Activated CD4-positive, alpha-beta T cell treated with anti-CD3 and anti-CD28 coated beads, Interleukin-2, Interleukin-6, amounts not matched to agents 100 ng/mL and 50 ng/mL, durations not matched to agents 16 hours and 8 hours (primary cell): ENCODE data around the gene RAP2A.
A peak's percentile ranks its signal among the peaks of the same experiment; 100 is the strongest.

Experiments
- DNase-seq: peaks from one replicate; pipeline ENCODE4 v3.0.0-alpha.2; 2020

The RAP2A gene

GRCh38 chr13:97433727-97434396, at the start of gene RAP2A:
Gene RAP2A (plus strand): TSS chr13:97434169. CDS start chr13:97434471, 302 bp downstream.
- peak; percentile 93 for DNase-seq

- no peak for DNase-seq
Measured at GRCh38 chr13:97384371-97384770, 49.6 kb upstream of the RAP2A start.

GRCh38 chr13:97385146-97385545, 48.8 kb upstream of the RAP2A start:
- no peak for DNase-seq

GRCh38 chr13:97385854-97386253, 48.1 kb upstream of the RAP2A start:
- no peak for DNase-seq

- peak; percentile 37 for DNase-seq
Measured at GRCh38 chr13:97386801-97387484, 47.0 kb upstream of the RAP2A start.

- DNase-seq, result no peak
Measured at GRCh38 chr13:97387485-97387839, 46.5 kb upstream of the RAP2A start.

- no peak for DNase-seq
Measured at GRCh38 chr13:97387890-97388289, 46.1 kb upstream of the RAP2A start.

GRCh38 chr13:97388373-97388772, 45.6 kb upstream of the RAP2A start:
- DNase-seq, result no peak

- no peak for DNase-seq
Measured at GRCh38 chr13:97390941-97391600, 42.9 kb upstream of the RAP2A start.

- no peak for DNase-seq
Measured at GRCh38 chr13:97392020-97392419, 41.9 kb upstream of the RAP2A start.

- DNase-seq, result no peak
Measured at GRCh38 chr13:97394542-97394941, 39.4 kb upstream of the RAP2A start.

GRCh38 chr13:97395447-97396136, 38.4 kb upstream of the RAP2A start:
- no peak for DNase-seq

- no peak for DNase-seq
Measured at GRCh38 chr13:97397267-97397666, 36.7 kb upstream of the RAP2A start.

GRCh38 chr13:97401421-97401820, 32.5 kb upstream of the RAP2A start:
- no peak for DNase-seq

- no peak for DNase-seq
Measured at GRCh38 chr13:97403893-97404750, 29.8 kb upstream of the RAP2A start.

- DNase-seq, result no peak
Measured at GRCh38 chr13:97407540-97407939, 26.4 kb upstream of the RAP2A start.

- DNase-seq, result no peak
Measured at GRCh38 chr13:97408938-97409337, 25.0 kb upstream of the RAP2A start.

GRCh38 chr13:97411984-97412383, 22.0 kb upstream of the RAP2A start:
- no peak for DNase-seq

GRCh38 chr13:97413694-97414093, 20.3 kb upstream of the RAP2A start:
- no peak for DNase-seq

- no peak for DNase-seq
Measured at GRCh38 chr13:97414392-97414791, 19.6 kb upstream of the RAP2A start.

- DNase-seq, result no peak
Measured at GRCh38 chr13:97417698-97418097, 16.3 kb upstream of the RAP2A start.
